ENCODE results near the gene ATF2.

GRCh38 chr2:175030380-175031271 lies 137.4 kb downstream of the ATF2 start:
- TF ChIP-seq CTCF (IDR thresholded peaks at IDR 0.05; ENCODE audit: poor library complexity), result peak; percentile 54
- no peak for TF ChIP-seq EZH2 (IDR thresholded peaks at IDR 0.05; ENCODE audit: borderline replicate concordance)
- no peak for TF ChIP-seq EZH2phosphoT487 (IDR thresholded peaks at IDR 0.05; ENCODE audit: low read depth, severe bottlenecking, unreplicated experiment)
